Vagina (tissue), 2 donors: ENCODE data around the gene WDR73. TPM values are rescaled to one million over a fixed set of nuclear protein-coding genes. Genes with fewer than 3 reads are reported as not detected.
A peak's percentile ranks its signal among the peaks of the same experiment; 100 is the strongest.

Source experiments
- DNase-seq, 2 donors: peaks; one replicate each; pipeline ENCODE4 v3.0.0-alpha.2; 2017; ENCODE audit errors: extremely low spot score in 2 of 2
- H3K27ac ChIP-seq: fragments of 200-600 bp; sonication (generic); one replicate; pipeline ENCODE4 v1.5.1; 2019
- H3K27me3 ChIP-seq: fragments of 200-600 bp; sonication (generic); one replicate; pipeline ENCODE4 v1.5.1; 2019
- H3K36me3 ChIP-seq, 2 donors: fragments of 200-600 bp; sonication (generic); one replicate each; pipeline ENCODE4 v1.5.1; 2017 to 2019
- H3K4me1 ChIP-seq: fragments of 200-600 bp; sonication (generic); one replicate; pipeline ENCODE4 v1.5.1; 2019
- H3K4me3 ChIP-seq, 2 donors: fragments of 200-600 bp; sonication (generic); 1 replicate in 1 of 2; 2 replicates in 1 of 2; pipeline ENCODE4 v1.5.1; 2016 to 2019
- H3K9me3 ChIP-seq: fragments of 200-600 bp; sonication (generic); one replicate; pipeline ENCODE4 v1.5.1; 2019
- POLR2A ChIP-seq, 2 donors: fragments of 450-650 bp; IDR thresholded peaks; one replicate each; pipeline ENCODE4 v1.6.1; 2017; ENCODE audit warnings: antibody characterized with exemption in 2 of 2, mild to moderate bottlenecking in 2 of 2, moderate library complexity in 2 of 2
- POLR2AphosphoS5 ChIP-seq, 2 donors: sonication (generic); formaldehyde crosslinking; IDR thresholded peaks; one replicate each; pipeline ENCODE4 v1.9.0; 2017; ENCODE audit warnings: antibody characterized with exemption in 2 of 2, mild to moderate bottlenecking in 2 of 2, low read depth in 1 of 2; ENCODE audit not compliant: insufficient read depth in 1 of 2
- intact Hi-C: fragments of 100-400 bp; cut with DNase I; formaldehyde crosslinking; loops from one replicate; pipeline ENCODE4 v1.15.1; 2023
- total RNA-seq: library from RNA; depleted of rRNA; stranded (reverse); fragments of >200 nt; gene quantifications from one replicate; pipeline ENCODE4 v1.2.3, GENCODE V29; 2016
- TF ChIP-seq, protein P1 (sequence below), 3 experiments: fragments of 450-650 bp in 2 of 3; fragments of 200-600 bp in 1 of 3; sonication (generic) in 1 of 3; IDR thresholded peaks; one replicate each; pipeline ENCODE4 v1.5.1; 2017 to 2019; ENCODE audit warnings: antibody characterized with exemption in 3 of 3, mild to moderate bottlenecking in 2 of 3, moderate library complexity in 2 of 3

WDR73 gene
- total RNA-seq, 1 donor from 2014 or later = 24.1 TPM

DNA sequence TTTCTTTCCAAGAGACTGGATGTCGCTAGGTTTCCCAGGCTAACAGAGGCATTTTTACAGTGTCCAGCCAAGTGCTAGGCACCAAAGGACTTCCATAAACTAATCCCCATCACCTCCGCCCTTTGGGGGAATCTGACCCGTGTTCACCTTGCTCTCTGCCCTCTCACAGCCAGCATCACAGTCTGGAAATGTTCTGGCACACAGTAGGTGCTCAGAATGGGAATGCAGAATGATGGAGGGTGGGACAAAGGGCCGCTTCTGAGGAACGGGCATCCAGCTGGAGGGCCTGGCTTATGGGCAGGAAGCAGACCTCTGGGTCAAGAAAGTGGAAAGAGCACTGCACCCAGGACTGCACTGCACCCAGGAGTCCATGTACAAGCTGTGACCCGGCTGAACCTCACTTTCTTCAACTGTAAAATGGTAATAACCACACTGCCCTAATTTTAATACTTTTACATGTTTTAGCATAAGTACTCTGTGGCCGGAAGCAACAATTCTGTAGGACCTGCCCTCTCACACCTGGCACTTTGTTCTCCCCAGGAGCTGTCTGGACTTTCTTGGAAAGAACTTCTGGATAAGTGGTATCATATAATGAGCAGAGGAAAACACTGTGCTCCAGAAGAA lies 4.8 kb upstream of the WDR73 start:
- Histone ChIP-seq H3K36me3 (no peaks in the 10 kb centered on the region), H3K27me3 (no peaks in the 10 kb centered on the region), H3K9me3 (no peaks in the 10 kb centered on the region), H3K27ac (peak overlapping the region; percentile 88), H3K4me3 (peak overlapping the region in 1 of 2 donors; percentile 60), H3K4me1 (peaks cover 18% of the 10 kb centered on the region)
- TF ChIP-seq POLR2A (IDR thresholded peaks at IDR 0.05) (no peak), POLR2AphosphoS5 (IDR thresholded peaks at IDR 0.05; ENCODE audit: insufficient read depth in 1 of 2, low read depth in 1 of 2) (no peak)
- TF ChIP-seq, protein P1, sequence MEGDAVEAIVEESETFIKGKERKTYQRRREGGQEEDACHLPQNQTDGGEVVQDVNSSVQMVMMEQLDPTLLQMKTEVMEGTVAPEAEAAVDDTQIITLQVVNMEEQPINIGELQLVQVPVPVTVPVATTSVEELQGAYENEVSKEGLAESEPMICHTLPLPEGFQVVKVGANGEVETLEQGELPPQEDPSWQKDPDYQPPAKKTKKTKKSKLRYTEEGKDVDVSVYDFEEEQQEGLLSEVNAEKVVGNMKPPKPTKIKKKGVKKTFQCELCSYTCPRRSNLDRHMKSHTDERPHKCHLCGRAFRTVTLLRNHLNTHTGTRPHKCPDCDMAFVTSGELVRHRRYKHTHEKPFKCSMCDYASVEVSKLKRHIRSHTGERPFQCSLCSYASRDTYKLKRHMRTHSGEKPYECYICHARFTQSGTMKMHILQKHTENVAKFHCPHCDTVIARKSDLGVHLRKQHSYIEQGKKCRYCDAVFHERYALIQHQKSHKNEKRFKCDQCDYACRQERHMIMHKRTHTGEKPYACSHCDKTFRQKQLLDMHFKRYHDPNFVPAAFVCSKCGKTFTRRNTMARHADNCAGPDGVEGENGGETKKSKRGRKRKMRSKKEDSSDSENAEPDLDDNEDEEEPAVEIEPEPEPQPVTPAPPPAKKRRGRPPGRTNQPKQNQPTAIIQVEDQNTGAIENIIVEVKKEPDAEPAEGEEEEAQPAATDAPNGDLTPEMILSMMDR (IDR thresholded peaks at IDR 0.05) = no peak
- DNase-seq = no peak
- intact Hi-C loops = loop anchor here (5.0 to 10.0 kb wide), 3 partner anchors 58 to 266 kb away; partner anchors contain the start of genes SEC11A and ZNF592

DNA sequence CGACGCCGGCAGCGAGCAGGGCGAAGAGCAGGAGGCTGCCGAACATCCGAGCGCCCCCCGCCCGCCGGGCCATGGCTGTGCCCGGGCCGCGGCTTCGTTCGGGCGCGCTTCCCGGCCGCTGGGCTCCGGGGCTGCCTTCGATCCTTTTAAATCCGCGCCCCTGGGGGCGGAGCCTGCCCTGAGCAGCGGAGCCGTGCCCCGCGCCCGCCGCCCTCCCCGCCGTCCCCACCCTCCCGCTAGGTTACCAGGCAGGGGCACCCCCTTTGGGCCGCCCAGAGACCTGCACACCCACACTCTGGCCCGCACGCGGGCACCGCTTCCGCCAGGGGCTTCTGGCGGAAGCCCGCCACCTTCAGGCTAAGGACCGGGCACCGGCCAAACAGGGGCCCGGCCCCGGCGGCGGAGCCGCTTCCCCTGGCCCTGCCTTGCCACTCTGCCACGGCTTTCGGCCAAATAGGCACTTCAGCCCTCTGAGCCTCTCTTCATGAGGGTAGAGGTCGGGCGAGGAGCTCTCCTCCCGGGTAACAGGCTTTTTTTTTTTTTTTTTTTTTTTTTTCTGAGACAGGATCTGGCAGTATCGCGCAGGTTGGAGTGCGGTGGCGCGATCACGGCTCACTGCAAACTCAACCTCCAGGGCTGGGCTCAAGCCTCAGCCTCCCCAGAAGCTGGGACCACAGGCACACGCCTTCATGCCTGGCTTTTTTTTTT lies 4.2 kb upstream of the WDR73 start, which contains the start of gene NMB:
NMB (minus strand) TSS at position 120 of the 708 bp plus-strand sequence; CDS start at position 73, 47 bp downstream.
- intact Hi-C loops = loop anchor here (5.0 to 10.0 kb wide), 3 partner anchors 59 to 267 kb away; partner anchors contain the start of genes SEC11A and ZNF592
- Histone ChIP-seq H3K27me3 (no peaks in the 10 kb centered on the region), H3K36me3 (no peaks in the 10 kb centered on the region), H3K27ac (peak within 1 kb of the TSS; percentile 88), H3K9me3 (no peaks in the 10 kb centered on the region), H3K4me3 (peak within 1 kb of the TSS; percentile 60 to 62), H3K4me1 (peaks cover 24% of the 10 kb centered on the region)
- no peak for DNase-seq
- TF ChIP-seq POLR2AphosphoS5 (IDR thresholded peaks at IDR 0.05; ENCODE audit: insufficient read depth in 1 of 2, low read depth in 1 of 2) = peak in 1 of 2 donors; percentile 9
- TF ChIP-seq, protein P1 (IDR thresholded peaks at IDR 0.05) = peak; percentile 22 to 58 (median 35)
- TF ChIP-seq POLR2A (IDR thresholded peaks at IDR 0.05) = no peak

DNA sequence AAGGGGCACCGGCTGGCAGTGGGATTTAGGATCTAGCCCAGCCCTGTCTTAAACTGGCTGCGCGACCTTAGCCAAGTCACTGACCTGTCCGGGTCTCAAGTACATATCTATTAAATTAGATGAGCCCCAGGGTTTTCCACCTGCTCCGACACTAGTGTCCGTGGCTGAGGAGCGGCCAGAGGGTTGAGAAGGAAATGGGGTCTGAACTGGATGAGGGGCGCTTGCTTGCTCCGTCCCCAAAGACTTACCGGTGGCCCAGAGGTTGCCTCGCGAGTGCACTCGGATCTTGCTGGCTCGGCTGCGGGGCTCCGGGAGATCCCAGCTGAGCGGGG lies 3.6 kb upstream of the WDR73 start:
- H3K36me3 ChIP-seq = no peaks in the 10 kb centered on the region
- intact Hi-C loops = loop anchor here (5.0 to 10.0 kb wide), 3 partner anchors 60 to 267 kb away; partner anchors contain the start of genes SEC11A and ZNF592
- H3K4me3 ChIP-seq = peak overlapping the region; percentile 60 to 62
- DNase-seq = no peak
- TF ChIP-seq POLR2A (IDR thresholded peaks at IDR 0.05) = no peak
- TF ChIP-seq POLR2AphosphoS5 (IDR thresholded peaks at IDR 0.05; ENCODE audit: insufficient read depth in 1 of 2, low read depth in 1 of 2) = no peak
- TF ChIP-seq, protein P1 (IDR thresholded peaks at IDR 0.05) = no peak
- no peaks in the 10 kb centered on the region for H3K27me3 ChIP-seq
- H3K4me1 ChIP-seq = peaks cover 29% of the 10 kb centered on the region
- peak overlapping the region; percentile 88 for H3K27ac ChIP-seq
- H3K9me3 ChIP-seq = no peaks in the 10 kb centered on the region

DNA sequence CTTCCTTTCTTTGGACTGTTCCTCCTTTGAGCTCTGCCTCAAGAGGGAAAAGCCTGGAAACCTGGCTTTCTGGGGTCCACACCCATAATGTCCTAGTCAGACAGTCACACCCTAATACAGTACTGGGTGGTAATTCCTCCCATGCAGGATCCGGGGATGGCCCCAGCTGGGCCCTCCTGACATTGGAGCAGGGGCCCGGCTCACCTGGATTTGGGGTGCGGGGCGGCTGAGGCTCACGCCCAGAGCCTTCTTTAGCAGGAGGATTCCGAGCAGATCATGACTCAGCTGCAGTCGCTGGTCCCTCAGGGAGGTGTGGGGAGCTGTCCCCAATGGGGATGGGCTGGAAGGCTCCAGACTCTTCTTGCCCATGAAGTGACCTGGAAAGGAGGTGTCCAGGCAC lies 2.9 kb upstream of the WDR73 start:
- TF ChIP-seq POLR2A (IDR thresholded peaks at IDR 0.05) = no peak
- no peak for TF ChIP-seq POLR2AphosphoS5 (IDR thresholded peaks at IDR 0.05; ENCODE audit: insufficient read depth in 1 of 2, low read depth in 1 of 2)
- TF ChIP-seq, protein P1 (IDR thresholded peaks at IDR 0.05) = no peak
- H3K27ac ChIP-seq = no peak overlapping the region
- H3K4me3 ChIP-seq = no peak overlapping the region
- H3K27me3 ChIP-seq = no peaks in the 10 kb centered on the region
- no peaks in the 10 kb centered on the region for H3K9me3 ChIP-seq
- no peak for DNase-seq
- intact Hi-C loops = loop anchor here (5.0 to 10.0 kb wide), 3 partner anchors 60 to 268 kb away; partner anchors contain the start of genes SEC11A and ZNF592
- H3K4me1 ChIP-seq = peaks cover 37% of the 10 kb centered on the region
- peaks cover 0 to 4% of the 10 kb centered on the region in 2 donors for H3K36me3 ChIP-seq
